ENCODE measurements around the gene ZNF641.

Gene ZNF641

GRCh38 chr12:48350249-48351021 is at the start of gene ZNF641:
Gene ZNF641 (minus strand): TSS chr12:48350919. CDS start chr12:48348090, 2,829 bp downstream.
- DNase-seq: peak; percentile 77

- DNase-seq: no peak
Measured at GRCh38 chr12:48390026-48390425, 39.3 kb upstream of the ZNF641 start.

DNA sequence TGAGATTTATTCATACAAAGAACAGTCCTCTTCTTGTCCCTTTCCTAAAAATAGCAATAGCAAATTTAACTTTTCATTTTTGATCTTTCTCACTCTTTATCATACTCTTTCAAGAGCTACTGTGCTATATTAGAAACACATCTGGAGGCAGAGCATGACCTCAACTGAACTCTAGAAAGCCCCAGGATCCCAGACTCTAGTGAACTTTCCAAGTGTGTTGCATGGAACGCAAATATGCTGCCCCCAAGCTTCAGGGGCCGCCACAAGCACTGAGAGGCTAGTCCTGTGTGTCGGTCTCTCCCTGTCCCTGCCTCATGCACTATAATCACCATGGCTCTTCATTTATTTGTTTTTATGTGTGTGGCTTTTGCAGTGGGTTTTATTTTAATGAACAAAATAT is 38.7 kb upstream of the ZNF641 start:
- DNase-seq: no peak

- DNase-seq: no peak
Measured at GRCh38 chr12:48388938-48389337, 38.2 kb upstream of the ZNF641 start.

GRCh38 chr12:48388460-48388859 is 37.7 kb upstream of the ZNF641 start:
- DNase-seq: no peak

GRCh38 chr12:48380596-48380995 is 29.9 kb upstream of the ZNF641 start:
- DNase-seq: no peak

GRCh38 chr12:48379794-48380193 is 29.1 kb upstream of the ZNF641 start:
- DNase-seq: no peak

- DNase-seq: no peak
Measured at GRCh38 chr12:48377646-48378045, 26.9 kb upstream of the ZNF641 start.

- DNase-seq: no peak
Measured at GRCh38 chr12:48374164-48374563, 23.4 kb upstream of the ZNF641 start.

GRCh38 chr12:48366131-48366530 is 15.4 kb upstream of the ZNF641 start:
- DNase-seq: no peak

GRCh38 chr12:48361664-48362339 is 11.1 kb upstream of the ZNF641 start:
- no peak for DNase-seq

DNA sequence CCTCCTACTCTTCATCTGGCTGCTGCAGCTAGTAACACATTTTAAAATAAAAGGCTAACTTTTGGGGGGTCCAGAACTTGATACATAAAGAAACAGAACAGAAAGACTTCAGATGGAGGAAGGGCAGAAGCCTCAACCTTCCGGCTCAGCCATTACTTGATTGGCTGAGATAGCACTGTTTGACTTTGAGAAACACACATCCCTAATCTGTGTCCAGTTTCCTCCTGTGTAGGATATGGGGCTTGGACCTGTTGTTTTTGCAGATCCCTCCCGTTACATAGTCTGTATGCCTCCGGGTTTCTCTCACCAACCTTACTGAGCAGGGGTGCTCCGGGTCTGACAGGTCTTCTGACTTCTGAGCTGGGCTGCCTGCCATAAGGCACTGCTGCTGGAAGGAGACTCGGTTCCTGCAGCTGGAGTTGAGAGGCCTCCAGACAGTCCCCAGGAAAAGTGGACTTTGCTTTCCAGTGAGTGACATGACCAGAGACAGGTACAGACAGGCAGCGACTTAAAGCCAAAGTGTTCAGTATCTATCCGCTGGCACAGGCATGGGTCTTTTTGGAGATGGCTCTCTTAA is 8.3 kb upstream of the ZNF641 start:
- no peak for DNase-seq

GRCh38 chr12:48356041-48356768 is 5.5 kb upstream of the ZNF641 start:
- no peak for DNase-seq

GRCh38 chr12:48352157-48352760 is 1.5 kb upstream of the ZNF641 start:
- DNase-seq: no peak

- DNase-seq: no peak
Measured at GRCh38 chr12:48351022-48351708, 446 bp upstream of the ZNF641 start.

GRCh38 chr12:48349471-48349870 is 1.2 kb downstream of the ZNF641 start:
- no peak for DNase-seq

DNA sequence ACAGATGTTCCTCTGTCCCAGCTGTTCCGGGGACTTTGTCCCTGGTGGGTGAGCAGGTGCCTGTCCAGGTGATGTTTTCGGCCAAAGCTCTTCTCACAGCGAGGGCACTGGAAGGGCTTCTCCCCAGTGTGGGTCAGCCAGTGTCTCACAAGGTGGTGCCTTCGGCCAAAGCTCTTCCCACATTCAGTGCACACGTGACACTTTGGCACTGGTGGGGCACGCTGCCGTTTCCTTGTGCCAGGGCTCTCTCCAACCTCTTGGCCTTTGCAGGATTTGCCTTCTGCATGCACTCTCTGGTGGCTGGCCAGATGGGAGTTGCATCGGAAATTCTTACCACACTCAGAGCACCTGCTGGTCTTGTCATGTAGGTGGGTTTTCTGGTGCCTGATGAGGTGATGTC is 7.7 kb downstream of the ZNF641 start:
- no peak for DNase-seq

- no peak for DNase-seq
Measured at GRCh38 chr12:48340943-48341342, 9.8 kb downstream of the ZNF641 start.

- DNase-seq: no peak
Measured at GRCh38 chr12:48339442-48340117, 11.1 kb downstream of the ZNF641 start.

DNA sequence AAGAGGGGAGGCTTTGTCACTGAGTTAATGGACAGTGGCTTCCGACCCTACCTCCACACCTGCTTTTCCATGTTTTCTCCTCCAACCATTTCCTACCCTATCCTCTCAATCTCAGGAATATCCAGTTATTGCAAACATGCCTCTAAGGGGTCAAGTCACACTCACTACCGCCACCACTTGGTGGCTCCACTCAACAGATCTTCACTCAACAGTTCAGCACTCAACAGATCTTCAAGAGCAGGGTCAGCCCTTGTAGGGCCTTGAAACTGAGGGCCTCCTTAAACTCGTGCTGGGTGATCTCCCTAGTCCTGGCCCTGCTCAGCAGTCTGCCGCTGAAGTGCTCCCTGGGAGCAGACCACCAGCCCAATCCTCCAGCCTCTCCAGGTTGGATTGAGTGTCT is 14.2 kb downstream of the ZNF641 start:
- no peak for DNase-seq

- no peak for DNase-seq
Measured at GRCh38 chr12:48336061-48336460, 14.7 kb downstream of the ZNF641 start.

- no peak for DNase-seq
Measured at GRCh38 chr12:48334808-48335207, 15.9 kb downstream of the ZNF641 start.

All from activated gamma-delta T cell treated with Interleukin-2 at 50 U/mL for 16 hours (primary cell).